ENCODE results near the gene CCZ1. TPM values are rescaled to one million over a fixed set of nuclear protein-coding genes. Genes with fewer than 3 reads are reported as not detected.
"Not testable (repeated sequence)": the region's sequence is repeated elsewhere in the genome, so short reads cannot be mapped to it uniquely, and the experiment has no call there.

CCZ1 gene
- total and polyA plus RNA-seq, 3 experiments from 2014 or later, result 46.3 to 93.4 (median 84.6) TPM

GRCh38 chr7:5867060-5867459 lies 31.5 kb upstream of the CCZ1 start:
- ChIA-PET CTCF (no interaction called here), POLR2A (no interaction called here)
- no peaks in the 10 kb centered on the region for H3K36me3 ChIP-seq (ENCODE audit: insufficient read depth, low read length)
- Mint-ChIP-seq H3K9me3 (no peaks in the 10 kb centered on the region), H3K4me3 (no peak overlapping the region), H3K27ac (peak overlapping the region in 1 of 8 donors; percentile 84), H3K27me3 (peaks cover 0 to 4% of the 10 kb centered on the region in 2 donors), H3K4me1 (no peaks in the 10 kb centered on the region), H3K36me3 (peaks cover 0 to 15% (median 9%) of the 10 kb centered on the region in 3 donors)
- no peak overlapping the region for H3K4me3 ChIP-seq (ENCODE audit: low read length)
- no peaks in the 10 kb centered on the region for H3K9me3 ChIP-seq (ENCODE audit: low read length)
- H3K4me1 ChIP-seq (ENCODE audit: insufficient read depth, low read length), result no peaks in the 10 kb centered on the region
- no peak overlapping the region for H3K27ac ChIP-seq (ENCODE audit: low read depth, low read length)
- no peak for DNase-seq
- no peaks in the 10 kb centered on the region for H3K27me3 ChIP-seq (ENCODE audit: insufficient read depth, low read length, poor library complexity, severe bottlenecking)

DNA sequence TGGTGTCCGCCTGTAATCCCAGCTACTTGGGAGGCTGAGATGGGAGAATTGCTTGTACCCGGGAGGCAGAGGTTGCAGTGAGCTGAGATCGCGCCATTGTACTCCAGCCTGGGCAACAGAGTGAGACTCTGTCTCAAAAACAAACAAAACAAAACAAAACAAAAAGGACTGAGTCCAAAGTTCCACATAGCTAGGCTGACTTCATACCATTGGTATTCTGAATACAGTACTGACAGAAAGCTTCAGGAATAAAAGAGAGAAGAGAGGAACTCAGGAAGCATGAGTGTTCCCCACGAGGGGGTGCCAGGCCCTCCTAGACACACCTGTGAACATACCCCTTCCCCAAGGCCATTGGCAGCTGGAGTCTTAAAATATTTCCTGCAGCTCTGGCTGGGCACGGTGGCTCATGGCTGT lies 29.6 kb upstream of the CCZ1 start:
- H3K36me3 Mint-ChIP-seq; H3K27me3 Mint-ChIP-seq; H3K4me1 Mint-ChIP-seq; DNase-seq; H3K4me3 ChIP-seq (ENCODE audit: low read length); H3K4me1 ChIP-seq (ENCODE audit: insufficient read depth, low read length); H3K27ac Mint-ChIP-seq; H3K27ac ChIP-seq (ENCODE audit: low read depth, low read length); POLR2A ChIA-PET; H3K36me3 ChIP-seq (ENCODE audit: insufficient read depth, low read length); H3K9me3 Mint-ChIP-seq; H3K27me3 ChIP-seq (ENCODE audit: insufficient read depth, low read length, poor library complexity, severe bottlenecking); CTCF ChIA-PET; H3K9me3 ChIP-seq (ENCODE audit: low read length); H3K4me3 Mint-ChIP-seq: not testable (repeated sequence)

GRCh38 chr7:5869691-5870090 lies 28.8 kb upstream of the CCZ1 start:
- Histone ChIP-seq H3K36me3 (ENCODE audit: insufficient read depth, low read length) (no peaks in the 10 kb centered on the region), H3K4me3 (ENCODE audit: low read length) (no peak overlapping the region), H3K27ac (ENCODE audit: low read depth, low read length) (no peak overlapping the region), H3K9me3 (ENCODE audit: low read length) (no peaks in the 10 kb centered on the region), H3K4me1 (ENCODE audit: insufficient read depth, low read length) (no peaks in the 10 kb centered on the region), H3K27me3 (ENCODE audit: insufficient read depth, low read length, poor library complexity, severe bottlenecking) (no peaks in the 10 kb centered on the region)
- no peak overlapping the region for H3K27ac Mint-ChIP-seq
- POLR2A ChIA-PET, result no interaction called here
- H3K9me3 Mint-ChIP-seq, result no peaks in the 10 kb centered on the region
- H3K27me3 Mint-ChIP-seq, result peaks cover 0 to 4% of the 10 kb centered on the region in 2 donors
- H3K4me3 Mint-ChIP-seq, result no peak overlapping the region
- CTCF ChIA-PET, result no interaction called here
- H3K36me3 Mint-ChIP-seq, result peaks cover 0 to 9% (median 8%) of the 10 kb centered on the region in 3 donors
- no peaks in the 10 kb centered on the region for H3K4me1 Mint-ChIP-seq
- no peak for DNase-seq

DNA sequence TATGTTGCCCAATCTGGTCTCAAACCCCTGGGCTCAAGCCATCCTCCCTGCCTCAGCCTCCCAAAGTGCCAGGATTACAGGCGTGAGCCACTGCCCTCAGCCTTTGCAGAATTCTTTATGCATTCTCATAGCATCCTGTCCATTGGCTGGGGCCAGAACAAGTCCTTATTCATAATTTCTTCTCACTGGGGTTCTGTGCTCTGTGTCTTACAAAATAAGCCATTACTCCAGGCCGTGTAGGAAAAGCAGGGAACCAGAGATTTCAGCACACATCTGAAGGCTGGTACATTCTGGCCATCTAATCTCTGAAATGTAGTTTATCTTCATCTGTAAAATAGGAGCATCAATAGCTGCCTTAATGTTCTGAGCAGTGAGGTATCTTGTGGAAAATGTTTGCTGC lies 28.2 kb upstream of the CCZ1 start:
- no peaks in the 10 kb centered on the region for H3K9me3 ChIP-seq (ENCODE audit: low read length)
- no peak for DNase-seq
- ChIA-PET POLR2A (no interaction called here), CTCF (interaction anchor here (0.6 kb wide), 1 partner anchor 9 kb away, joined by 3 read pairs; no protein-coding TSS in a partner anchor)
- H3K4me3 ChIP-seq (ENCODE audit: low read length), result no peak overlapping the region
- H3K4me1 Mint-ChIP-seq, result no peaks in the 10 kb centered on the region
- peaks cover 0 to 4% of the 10 kb centered on the region in 2 donors for H3K27me3 Mint-ChIP-seq
- H3K36me3 ChIP-seq (ENCODE audit: insufficient read depth, low read length), result no peaks in the 10 kb centered on the region
- H3K27ac ChIP-seq (ENCODE audit: low read depth, low read length), result no peak overlapping the region
- H3K36me3 Mint-ChIP-seq, result peaks cover 0 to 9% (median 8%) of the 10 kb centered on the region in 3 donors
- no peak overlapping the region for H3K4me3 Mint-ChIP-seq
- no peaks in the 10 kb centered on the region for H3K27me3 ChIP-seq (ENCODE audit: insufficient read depth, low read length, poor library complexity, severe bottlenecking)
- H3K9me3 Mint-ChIP-seq, result no peaks in the 10 kb centered on the region
- no peaks in the 10 kb centered on the region for H3K4me1 ChIP-seq (ENCODE audit: insufficient read depth, low read length)
- H3K27ac Mint-ChIP-seq, result peak overlapping the region in 3 of 8 donors; percentile 17 to 57 (median 30)

GRCh38 chr7:5872326-5872725 lies 26.2 kb upstream of the CCZ1 start:
- Mint-ChIP-seq H3K4me3 (no peak overlapping the region), H3K9me3 (no peaks in the 10 kb centered on the region), H3K4me1 (no peaks in the 10 kb centered on the region), H3K36me3 (peaks cover 0 to 8% (median 7%) of the 10 kb centered on the region in 3 donors), H3K27me3 (peaks cover 0 to 2% of the 10 kb centered on the region in 2 donors), H3K27ac (peak overlapping the region in 1 of 8 donors; percentile 22)
- Histone ChIP-seq H3K27ac (ENCODE audit: low read depth, low read length) (no peak overlapping the region), H3K27me3 (ENCODE audit: insufficient read depth, low read length, poor library complexity, severe bottlenecking) (no peaks in the 10 kb centered on the region), H3K4me1 (ENCODE audit: insufficient read depth, low read length) (no peaks in the 10 kb centered on the region), H3K36me3 (ENCODE audit: insufficient read depth, low read length) (no peaks in the 10 kb centered on the region), H3K9me3 (ENCODE audit: low read length) (no peaks in the 10 kb centered on the region), H3K4me3 (ENCODE audit: low read length) (no peak overlapping the region)
- ChIA-PET CTCF (no interaction called here), POLR2A (no interaction called here)
- DNase-seq, result no peak

DNA sequence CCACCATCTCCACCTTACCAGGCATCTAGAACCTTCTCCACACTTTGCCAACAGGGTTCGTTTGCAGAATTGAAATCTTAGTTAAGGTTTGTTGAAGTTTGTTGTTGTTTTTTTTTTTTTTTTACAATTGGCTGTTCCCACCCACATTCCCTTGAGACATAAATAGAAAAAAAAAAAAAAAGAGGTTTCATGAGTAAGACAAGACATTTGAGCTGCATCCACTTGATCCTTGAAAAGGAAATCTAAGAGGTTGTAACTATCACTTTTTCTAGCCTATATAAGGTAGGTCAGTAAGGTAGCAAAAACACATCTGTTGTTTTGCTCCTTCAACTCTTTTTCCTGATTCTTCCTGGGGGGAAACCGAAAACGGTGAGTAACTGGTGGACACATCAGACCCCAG lies 18.9 kb upstream of the CCZ1 start:
- H3K36me3 ChIP-seq (ENCODE audit: insufficient read depth, low read length); H3K4me1 ChIP-seq (ENCODE audit: insufficient read depth, low read length); H3K27me3 Mint-ChIP-seq; DNase-seq; H3K27ac ChIP-seq (ENCODE audit: low read depth, low read length); H3K4me3 ChIP-seq (ENCODE audit: low read length); H3K36me3 Mint-ChIP-seq; H3K4me1 Mint-ChIP-seq; H3K4me3 Mint-ChIP-seq; H3K9me3 Mint-ChIP-seq; H3K27ac Mint-ChIP-seq; H3K27me3 ChIP-seq (ENCODE audit: insufficient read depth, low read length, poor library complexity, severe bottlenecking); POLR2A ChIA-PET; H3K9me3 ChIP-seq (ENCODE audit: low read length): not testable (repeated sequence)
- CTCF ChIA-PET, result interaction anchor here (0.6 kb wide), 2 partner anchors 9 to 129 kb away, joined by 3 read pairs; partner anchors contain the start of genes AIMP2 and PMS2

- H3K4me1 ChIP-seq (ENCODE audit: insufficient read depth, low read length); H3K27me3 Mint-ChIP-seq; H3K27ac ChIP-seq (ENCODE audit: low read depth, low read length); DNase-seq; H3K4me1 Mint-ChIP-seq; H3K27me3 ChIP-seq (ENCODE audit: insufficient read depth, low read length, poor library complexity, severe bottlenecking); H3K36me3 Mint-ChIP-seq; H3K9me3 Mint-ChIP-seq; H3K4me3 ChIP-seq (ENCODE audit: low read length); H3K36me3 ChIP-seq (ENCODE audit: insufficient read depth, low read length); H3K27ac Mint-ChIP-seq; H3K9me3 ChIP-seq (ENCODE audit: low read length); POLR2A ChIA-PET; H3K4me3 Mint-ChIP-seq: not testable (repeated sequence)
- CTCF ChIA-PET, result interaction anchor here (0.6 kb wide), 2 partner anchors 9 to 129 kb away, joined by 3 read pairs; partner anchors contain the start of genes AIMP2 and PMS2
Observed at GRCh38 chr7:5880106-5880505, 18.4 kb upstream of the CCZ1 start.

DNA sequence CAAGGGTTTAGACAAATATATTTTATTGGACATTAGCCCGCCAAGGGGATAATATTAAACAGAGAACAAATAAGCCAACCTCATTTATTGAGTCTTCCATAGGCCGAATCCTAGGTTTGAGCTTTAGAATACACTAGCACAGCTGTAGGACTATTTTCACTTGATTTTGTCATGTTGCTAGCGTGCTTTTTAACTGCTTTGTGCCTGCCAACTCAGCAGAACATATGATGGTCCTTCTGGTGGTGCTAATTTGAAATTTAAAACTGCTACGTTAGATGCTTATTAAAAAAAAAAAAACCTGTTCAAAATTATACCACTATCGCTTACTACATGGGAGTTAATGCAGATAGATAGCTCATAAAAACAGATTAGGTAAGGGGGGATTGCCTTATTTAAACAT lies 14.1 kb upstream of the CCZ1 start:
- not testable (repeated sequence) for H3K4me1 Mint-ChIP-seq

DNA sequence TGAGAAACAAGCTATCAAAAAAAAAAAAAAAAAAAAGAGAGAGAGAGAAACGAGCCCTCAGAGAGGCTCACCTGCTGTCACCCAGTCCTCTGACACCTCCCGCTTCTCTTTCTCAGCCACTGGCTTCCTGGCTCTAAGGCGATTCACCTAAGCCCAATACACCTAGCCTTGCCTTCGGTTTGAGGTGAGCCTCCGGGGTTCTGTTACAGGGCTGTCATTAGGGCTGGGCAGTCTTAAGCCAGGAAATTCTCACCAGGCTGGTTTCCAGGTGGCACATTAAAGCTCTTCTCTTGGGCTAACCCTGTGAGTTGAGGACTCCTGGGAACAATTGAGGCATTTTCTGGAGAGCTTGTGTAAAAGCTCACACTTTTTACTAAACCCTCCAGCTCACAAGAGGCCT lies 10.5 kb upstream of the CCZ1 start:
- H3K36me3 Mint-ChIP-seq; H3K27me3 ChIP-seq (ENCODE audit: insufficient read depth, low read length, poor library complexity, severe bottlenecking); H3K4me3 Mint-ChIP-seq; H3K4me3 ChIP-seq (ENCODE audit: low read length); H3K4me1 ChIP-seq (ENCODE audit: insufficient read depth, low read length); H3K4me1 Mint-ChIP-seq; CTCF ChIA-PET; H3K27me3 Mint-ChIP-seq; DNase-seq; H3K27ac ChIP-seq (ENCODE audit: low read depth, low read length); H3K9me3 Mint-ChIP-seq; H3K36me3 ChIP-seq (ENCODE audit: insufficient read depth, low read length); H3K9me3 ChIP-seq (ENCODE audit: low read length): not testable (repeated sequence)
- H3K27ac Mint-ChIP-seq, result peak overlapping the region in 1 of 8 donors; percentile 38
- POLR2A ChIA-PET, result interaction anchor here (0.7 kb wide), 1 partner anchor 65 kb away, joined by 4 read pairs; no protein-coding TSS in a partner anchor

More for the DNA sequence above, 14.1 kb upstream of the CCZ1 start:
- H3K36me3 ChIP-seq (ENCODE audit: insufficient read depth, low read length); H3K9me3 ChIP-seq (ENCODE audit: low read length); H3K4me3 Mint-ChIP-seq; POLR2A ChIA-PET; H3K27ac ChIP-seq (ENCODE audit: low read depth, low read length); H3K27me3 Mint-ChIP-seq; H3K9me3 Mint-ChIP-seq; CTCF ChIA-PET; H3K4me3 ChIP-seq (ENCODE audit: low read length); DNase-seq; H3K27ac Mint-ChIP-seq; H3K36me3 Mint-ChIP-seq; H3K27me3 ChIP-seq (ENCODE audit: insufficient read depth, low read length, poor library complexity, severe bottlenecking); H3K4me1 ChIP-seq (ENCODE audit: insufficient read depth, low read length): not testable (repeated sequence)

Measured in CD8-positive, alpha-beta memory T cell (primary cell).